ENCODE data around the gene LPP.

- TF ChIP-seq CTCF (IDR thresholded peaks at IDR 0.05) (no peak), ZFX (IDR thresholded peaks at IDR 0.05; ENCODE audit: borderline replicate concordance) (no peak)
Observed at GRCh38 chr3:188722963-188723362, 569.0 kb downstream of the LPP start.

Data from 22Rv1 (cell line).